B cell (primary cell): ENCODE data around the gene ZMYND15. TPM values are rescaled to one million over a fixed set of nuclear protein-coding genes. Genes with fewer than 3 reads are reported as not detected.

Experiments used
- ATAC-seq: fragments of 200-7000 bp; cut with Tn5 transposase; one replicate; pipeline ENCODE4 v1.10.0; 2021; ENCODE audit warnings: low read depth, mild to moderate bottlenecking, moderate number of reproducible peaks, moderate library complexity
- CTCF ChIA-PET: fragments of 350-600 bp; sonication (Branson Sonifier 250); formaldehyde crosslinking; loops from one replicate; lab custom pipeline; 2021; ENCODE audit warnings: antibody characterized with exemption, inconsistent platforms; lab: Charles Lee
- POLR2A ChIA-PET: fragments of 350-600 bp; sonication (Branson Sonifier 250); formaldehyde crosslinking; loops from one replicate; lab custom pipeline; 2021; ENCODE audit warnings: antibody characterized with exemption; lab: Charles Lee
- DNase-seq: peaks from one replicate; pipeline ENCODE4 v3.0.0; 2013
- H2AFZ ChIP-seq: 2 replicates; pipeline ENCODE4 v1.6.1; 2012; ENCODE audit warnings: mild to moderate bottlenecking, low read depth, low read length; ENCODE audit not compliant: insufficient read depth, poor library complexity, severe bottlenecking
- H3K27ac ChIP-seq, 2 donors: 1 replicate in 1 of 2; 2 replicates in 1 of 2; pipeline ENCODE4 v1.5.1; 2012 to 2013; ENCODE audit warnings: low read length in 2 of 2, mild to moderate bottlenecking in 2 of 2, moderate library complexity in 1 of 2
- H3K27me3 ChIP-seq, 4 experiments: fragments of 200-600 bp in 1 of 4; sonication (generic) in 1 of 4; replicated peaks in 1 of 4; 1 replicate in 2 of 4; 2 replicates in 2 of 4; pipeline versions ENCODE4 v1.6.1 to v1.7.0; 2013 to 2016; ENCODE audit warnings: low read length in 3 of 4, mild to moderate bottlenecking in 2 of 4, mixed read lengths in 1 of 4, moderate library complexity in 1 of 4; ENCODE audit not compliant: insufficient read depth in 4 of 4, control insufficient read depth in 3 of 4; ENCODE audit errors: control extremely low read depth in 1 of 4
- H3K36me3 ChIP-seq, 2 experiments: replicated peaks in 1 of 2; 1 replicate in 1 of 2; 2 replicates in 1 of 2; pipeline versions ENCODE4 v1.6.1 to v1.7.1; 2013; ENCODE audit warnings: low read length in 1 of 2; ENCODE audit not compliant: insufficient read depth in 2 of 2, control insufficient read depth in 1 of 2; ENCODE audit errors: control extremely low read depth in 1 of 2, extremely low read depth in 1 of 2
- H3K4me1 ChIP-seq, 2 donors: fragments of 200-600 bp in 1 of 2; sonication (generic) in 1 of 2; 1 replicate in 1 of 2; 2 replicates in 1 of 2; pipeline versions ENCODE4 v1.5.1 to v1.6.1; 2013 to 2017; ENCODE audit warnings: low read length in 2 of 2; ENCODE audit not compliant: control insufficient read depth in 2 of 2, insufficient read depth in 2 of 2
- H3K4me2 ChIP-seq: replicated peaks from 2 replicates; pipeline ENCODE3; 2012; ENCODE audit warnings: mild to moderate bottlenecking, low read depth, low read length; ENCODE audit not compliant: poor library complexity, severe bottlenecking
- H3K4me3 ChIP-seq, 5 experiments: fragments of 200-600 bp in 1 of 5; sonication (generic) in 1 of 5; 1 replicate in 3 of 5; 2 replicates in 2 of 5; pipeline versions ENCODE4 v1.5.1 to v1.7.0; 2011 to 2016; ENCODE audit warnings: low read length in 4 of 5, mild to moderate bottlenecking in 4 of 5, low read depth in 2 of 5, control low read depth in 1 of 5, moderate library complexity in 1 of 5; ENCODE audit not compliant: insufficient read depth in 1 of 5; ENCODE audit errors: control extremely low read depth in 1 of 5, extremely low read depth in 1 of 5
- H3K79me2 ChIP-seq: fragments of 200-600 bp; sonication (generic); one replicate; pipeline ENCODE4 v1.6.0; 2016; ENCODE audit warnings: low read length; ENCODE audit not compliant: control insufficient read depth, insufficient read depth
- H3K9ac ChIP-seq: fragments of 200-600 bp; sonication (generic); 2 replicates; pipeline ENCODE4 v1.6.1; 2017; ENCODE audit warnings: mild to moderate bottlenecking, low read length, moderate library complexity
- H3K9me3 ChIP-seq, 3 donors: one replicate each; pipeline versions ENCODE4 v1.6.1 to v1.7.1; 2013; ENCODE audit warnings: low read length in 2 of 3; ENCODE audit not compliant: control insufficient read depth in 2 of 3, insufficient read depth in 1 of 3; ENCODE audit errors: control extremely low read depth in 1 of 3
- H4K20me1 ChIP-seq: 2 replicates; pipeline ENCODE4 v1.6.0; 2012; ENCODE audit warnings: mild to moderate bottlenecking, low read length; ENCODE audit not compliant: insufficient read depth, control insufficient read depth, poor library complexity, severe bottlenecking
- H3K27ac Mint-ChIP-seq: one replicate; pipeline ENCODE4 v1.8.0; 2021; ENCODE audit warnings: mixed read lengths
- H3K27me3 Mint-ChIP-seq: one replicate; pipeline ENCODE4 v1.8.0; 2021; ENCODE audit warnings: mixed read lengths
- H3K4me1 Mint-ChIP-seq: one replicate; pipeline ENCODE4 v1.8.0; 2021; ENCODE audit warnings: mixed read lengths
- H3K4me3 Mint-ChIP-seq: one replicate; pipeline ENCODE4 v1.8.0; 2021; ENCODE audit warnings: mixed read lengths
- H3K9me3 Mint-ChIP-seq: one replicate; pipeline ENCODE4 v1.8.0; 2022; ENCODE audit warnings: mixed read lengths; ENCODE audit not compliant: insufficient read depth
- EZH2 ChIP-seq: IDR thresholded peaks from 2 replicates; pipeline ENCODE4 v1.6.1; 2012; ENCODE audit warnings: borderline replicate concordance, low read depth, mild to moderate bottlenecking, moderate library complexity, low read length; ENCODE audit not compliant: insufficient read depth, poor library complexity, severe bottlenecking
- WGBS: methylation state at CpG from one replicate; pipeline ENCODE4 v1.1.5; 2013; ENCODE audit warnings: missing lambda C conversion rate; ENCODE audit not compliant: insufficient coverage; 5-methylcytosine and 5-hydroxymethylcytosine counted together
- intact Hi-C: fragments of 100-400 bp; cut with micrococcal nuclease; formaldehyde crosslinking; loops from one replicate; pipeline ENCODE4 v1.10.0; 2022
- polyA plus RNA-seq: library from polyadenylated mRNA; depleted of rRNA; stranded (reverse); fragments of >200 nt; gene quantifications from 2 replicates; pipeline ENCODE4 v1.2.3, GENCODE V29; 2012
- total RNA-seq, 2 donors: library from RNA; stranded (reverse); fragments of 120-200 nt in 1 of 2; gene quantifications; 1 replicate in 1 of 2; 2 replicates in 1 of 2; pipeline versions ENCODE4 v1.2.3 to v1.2.4, GENCODE V29; 2013 to 2022
- TF ChIP-seq, protein P1 (sequence below): fragments of 200-600 bp; IDR thresholded peaks from one replicate; pipeline ENCODE4 v1.8.0; 2022; ENCODE audit warnings: antibody characterized with exemption, mild to moderate bottlenecking

Gene ZMYND15
- total and polyA plus RNA-seq, 2 donors (not counting 1 experiment from before 2014, with no cell fraction given): 0.72 to 2.5 TPM

DNA sequence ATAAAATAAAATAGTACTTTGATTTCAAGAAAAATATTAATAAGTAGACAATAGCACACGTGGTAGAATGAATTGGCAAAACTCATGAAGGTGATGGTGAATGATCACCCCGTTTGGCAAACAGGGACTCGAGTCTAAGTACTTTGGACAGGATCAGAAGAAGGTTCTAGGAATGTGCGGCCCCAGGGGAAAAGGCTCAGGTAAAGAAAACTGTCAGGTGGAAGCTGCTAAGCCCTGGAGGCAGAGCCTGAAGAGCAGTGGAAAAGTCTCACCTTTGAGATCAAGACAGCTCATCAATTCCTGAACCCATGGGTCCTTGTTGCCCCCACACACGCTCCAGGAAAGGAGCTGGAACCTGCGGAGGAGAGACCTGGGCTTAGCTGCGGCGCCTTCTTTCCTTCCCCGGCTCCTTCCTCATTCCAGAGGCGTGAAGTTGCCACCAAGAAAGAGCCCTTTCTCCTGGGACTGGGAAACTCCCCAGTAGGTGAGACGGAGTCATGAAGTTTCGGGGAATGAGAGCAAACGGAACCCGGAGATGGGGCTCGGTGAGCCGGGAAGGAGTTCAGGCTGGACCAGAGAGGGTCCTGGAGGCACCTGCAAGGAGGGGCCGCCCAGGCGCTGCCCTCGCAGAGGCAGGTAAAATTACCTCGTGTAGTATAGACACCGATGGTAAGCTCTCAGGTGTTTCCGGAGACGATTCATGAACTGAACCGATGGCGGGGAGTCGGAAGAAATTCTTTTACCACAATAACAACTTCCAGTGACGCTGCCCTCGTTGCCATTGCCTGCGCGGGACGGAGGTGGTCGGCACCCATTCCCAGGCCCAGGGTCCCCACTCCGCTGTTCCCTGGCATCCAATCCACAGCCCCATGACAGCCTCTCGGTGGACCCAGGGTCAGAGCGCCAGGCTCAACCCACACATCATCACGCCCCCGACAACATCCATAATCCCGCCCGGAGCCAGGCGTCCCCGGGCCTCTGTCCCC is 1.2 kb upstream of the ZMYND15 start:
- Histone ChIP-seq H3K9ac (peak overlapping the region; percentile 76), H3K27me3 (peaks cover 0 to 26% (median 6%) of the 10 kb centered on the region in 4 experiments), H4K20me1 (peaks cover 3% of the 10 kb centered on the region), H3K4me2 (peak overlapping the region; percentile 97), H3K36me3 (no peaks in the 10 kb centered on the region), H3K79me2 (peaks cover 6% of the 10 kb centered on the region), H3K27ac (peak overlapping the region; percentile 50 to 74), H2AFZ (peak overlapping the region; percentile 77), H3K9me3 (no peaks in the 10 kb centered on the region), H3K4me1 (peaks cover 31 to 41% of the 10 kb centered on the region in 2 donors), H3K4me3 (peak overlapping the region; percentile 38 to 82 (median 70))
- TF ChIP-seq, protein P1, sequence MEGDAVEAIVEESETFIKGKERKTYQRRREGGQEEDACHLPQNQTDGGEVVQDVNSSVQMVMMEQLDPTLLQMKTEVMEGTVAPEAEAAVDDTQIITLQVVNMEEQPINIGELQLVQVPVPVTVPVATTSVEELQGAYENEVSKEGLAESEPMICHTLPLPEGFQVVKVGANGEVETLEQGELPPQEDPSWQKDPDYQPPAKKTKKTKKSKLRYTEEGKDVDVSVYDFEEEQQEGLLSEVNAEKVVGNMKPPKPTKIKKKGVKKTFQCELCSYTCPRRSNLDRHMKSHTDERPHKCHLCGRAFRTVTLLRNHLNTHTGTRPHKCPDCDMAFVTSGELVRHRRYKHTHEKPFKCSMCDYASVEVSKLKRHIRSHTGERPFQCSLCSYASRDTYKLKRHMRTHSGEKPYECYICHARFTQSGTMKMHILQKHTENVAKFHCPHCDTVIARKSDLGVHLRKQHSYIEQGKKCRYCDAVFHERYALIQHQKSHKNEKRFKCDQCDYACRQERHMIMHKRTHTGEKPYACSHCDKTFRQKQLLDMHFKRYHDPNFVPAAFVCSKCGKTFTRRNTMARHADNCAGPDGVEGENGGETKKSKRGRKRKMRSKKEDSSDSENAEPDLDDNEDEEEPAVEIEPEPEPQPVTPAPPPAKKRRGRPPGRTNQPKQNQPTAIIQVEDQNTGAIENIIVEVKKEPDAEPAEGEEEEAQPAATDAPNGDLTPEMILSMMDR: no peak
- TF ChIP-seq EZH2: no peak
- DNase-seq: peak; percentile 74
- peaks cover 42% of the 10 kb centered on the region for H3K4me1 Mint-ChIP-seq
- 11% methylated on average over 38 of the region's 41 CpGs for WGBS
- ChIA-PET POLR2A (interaction anchor here (0.5 to 1.0 kb wide), 2 partner anchors 10 to 29 kb away, joined by 3 to 4 read pairs; no protein-coding TSS in a partner anchor), CTCF (interaction anchor here (0.7 to 1.0 kb wide), 2 partner anchors 30 to 52 kb away, joined by 3 to 5 read pairs; no protein-coding TSS in a partner anchor)
- peak overlapping the region; percentile 93 for H3K4me3 Mint-ChIP-seq
- no peaks in the 10 kb centered on the region for H3K27me3 Mint-ChIP-seq
- peak; percentile 22 for ATAC-seq
- intact Hi-C loops: loop anchor here (1.0 to 2.0 kb wide), 2 partner anchors 7 to 28 kb away; partner anchors contain the start of genes ARRB2 and MED11
- H3K27ac Mint-ChIP-seq: peak overlapping the region; percentile 94
- H3K9me3 Mint-ChIP-seq: no peaks in the 10 kb centered on the region
